GM12892 (cell line): Measurements from ENCODE around the gene CHAC1.

ENCODE experiments used
- POLR2A ChIP-seq: IDR thresholded peaks from 2 replicates; pipeline ENCODE4 v1.6.1; 2011; ENCODE audit warnings: low read depth, low read length, control low read depth
- POLR2AphosphoS5 ChIP-seq: IDR thresholded peaks from 2 replicates; pipeline ENCODE4 v1.6.1; 2011; ENCODE audit warnings: low read depth, low read length, control low read depth
- TAF1 ChIP-seq: IDR thresholded peaks from 2 replicates; pipeline ENCODE4 v1.6.1; 2011; ENCODE audit warnings: low read depth, mild to moderate bottlenecking, control low read depth, low read length, borderline replicate concordance

GRCh38 chr15:40991355-40991754, 38.1 kb downstream of the CHAC1 start:
- TF ChIP-seq POLR2A (no peak), POLR2AphosphoS5 (no peak), TAF1 (no peak)
